22Rv1 (cell line): ENCODE measurements around the gene PPAT.

Source experiments
- ZFX ChIP-seq: fragments of 450-650 bp; IDR thresholded peaks from 2 replicates; pipeline ENCODE4 v1.6.1; 2017; ENCODE audit warnings: antibody characterized with exemption, borderline replicate concordance
- TF ChIP-seq, protein P1 (sequence below): fragments of 450-650 bp; IDR thresholded peaks from 2 replicates; pipeline ENCODE4 v1.5.1; 2017; ENCODE audit warnings: mild to moderate bottlenecking

DNA sequence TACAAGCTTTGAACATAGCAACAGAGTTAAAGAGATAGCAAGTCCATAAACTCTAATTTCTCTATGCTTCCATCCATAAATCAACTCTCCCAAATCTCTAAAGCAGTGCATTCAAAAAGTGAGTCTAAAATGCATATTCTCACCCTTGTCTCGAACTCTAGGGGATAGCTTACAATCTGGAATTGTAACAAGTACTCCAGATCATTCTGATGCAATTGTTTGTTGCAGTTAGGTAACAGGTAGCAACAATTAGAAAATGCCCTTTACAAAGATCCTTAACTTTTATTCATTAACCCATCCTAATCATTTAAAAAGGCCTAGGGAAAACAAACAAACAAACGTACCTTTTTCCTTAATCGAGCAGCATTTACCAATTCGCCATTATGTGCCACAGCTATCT is 29.3 kb downstream of the PPAT start:
- TF ChIP-seq, protein P1, sequence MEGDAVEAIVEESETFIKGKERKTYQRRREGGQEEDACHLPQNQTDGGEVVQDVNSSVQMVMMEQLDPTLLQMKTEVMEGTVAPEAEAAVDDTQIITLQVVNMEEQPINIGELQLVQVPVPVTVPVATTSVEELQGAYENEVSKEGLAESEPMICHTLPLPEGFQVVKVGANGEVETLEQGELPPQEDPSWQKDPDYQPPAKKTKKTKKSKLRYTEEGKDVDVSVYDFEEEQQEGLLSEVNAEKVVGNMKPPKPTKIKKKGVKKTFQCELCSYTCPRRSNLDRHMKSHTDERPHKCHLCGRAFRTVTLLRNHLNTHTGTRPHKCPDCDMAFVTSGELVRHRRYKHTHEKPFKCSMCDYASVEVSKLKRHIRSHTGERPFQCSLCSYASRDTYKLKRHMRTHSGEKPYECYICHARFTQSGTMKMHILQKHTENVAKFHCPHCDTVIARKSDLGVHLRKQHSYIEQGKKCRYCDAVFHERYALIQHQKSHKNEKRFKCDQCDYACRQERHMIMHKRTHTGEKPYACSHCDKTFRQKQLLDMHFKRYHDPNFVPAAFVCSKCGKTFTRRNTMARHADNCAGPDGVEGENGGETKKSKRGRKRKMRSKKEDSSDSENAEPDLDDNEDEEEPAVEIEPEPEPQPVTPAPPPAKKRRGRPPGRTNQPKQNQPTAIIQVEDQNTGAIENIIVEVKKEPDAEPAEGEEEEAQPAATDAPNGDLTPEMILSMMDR = no peak
- no peak for TF ChIP-seq ZFX
